GM21360 (cell line): Measurements from ENCODE around the gene RTCB.

Source experiments
- ATAC-seq: cut with Tn5 transposase; IDR thresholded peaks from one replicate; pipeline ENCODE4 v1.9.1; 2021; ENCODE audit warnings: mild to moderate bottlenecking, moderate library complexity; ENCODE audit not compliant: unreplicated experiment

The RTCB gene

GRCh38 chr22:32340411-32340810, 71.6 kb downstream of the RTCB start:
- ATAC-seq: no peak

- no peak for ATAC-seq
Measured at GRCh38 chr22:32339190-32340012, 72.6 kb downstream of the RTCB start.

- ATAC-seq: no peak
Measured at GRCh38 chr22:32338757-32339156, 73.3 kb downstream of the RTCB start.
